Measurements from ENCODE around the gene RDH8. TPM values are rescaled to one million over a fixed set of nuclear protein-coding genes. Genes with fewer than 3 reads are reported as not detected.

RDH8 gene
- total and polyA plus RNA-seq, 2 donors (not counting 3 experiments of a cell fraction or from before 2014, with no cell fraction given) = not detected

DNA sequence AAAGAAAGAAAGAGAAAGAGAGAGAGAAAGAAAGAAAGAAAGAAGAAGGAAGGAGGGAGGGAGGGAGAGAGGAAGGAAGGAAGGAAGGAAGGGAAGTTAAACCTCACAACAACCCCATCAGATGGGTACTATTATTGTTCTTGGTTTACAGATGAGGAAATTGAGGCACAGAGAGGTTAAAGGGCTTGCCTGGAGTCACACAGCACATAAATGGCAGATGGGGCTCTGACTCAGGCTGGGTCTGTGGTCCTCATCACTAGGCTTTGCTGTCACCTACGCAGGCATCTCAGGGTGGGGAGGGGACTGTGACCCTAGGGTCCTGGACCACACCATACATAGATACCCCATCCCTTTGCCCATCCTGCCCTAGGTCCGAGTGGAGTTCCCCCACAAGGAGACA is 36.3 kb downstream of the RDH8 start:
- no peak for TF ChIP-seq FOS (IDR thresholded peaks at IDR 0.05; ENCODE audit: borderline replicate concordance, insufficient read depth, low read length)
- no peak overlapping the region for H3K4me3 ChIP-seq (replicated peaks in 1 of 3; ENCODE audit: insufficient read depth in 1 of 3, low read depth in 1 of 3, low read length in 3 of 3)

DNA sequence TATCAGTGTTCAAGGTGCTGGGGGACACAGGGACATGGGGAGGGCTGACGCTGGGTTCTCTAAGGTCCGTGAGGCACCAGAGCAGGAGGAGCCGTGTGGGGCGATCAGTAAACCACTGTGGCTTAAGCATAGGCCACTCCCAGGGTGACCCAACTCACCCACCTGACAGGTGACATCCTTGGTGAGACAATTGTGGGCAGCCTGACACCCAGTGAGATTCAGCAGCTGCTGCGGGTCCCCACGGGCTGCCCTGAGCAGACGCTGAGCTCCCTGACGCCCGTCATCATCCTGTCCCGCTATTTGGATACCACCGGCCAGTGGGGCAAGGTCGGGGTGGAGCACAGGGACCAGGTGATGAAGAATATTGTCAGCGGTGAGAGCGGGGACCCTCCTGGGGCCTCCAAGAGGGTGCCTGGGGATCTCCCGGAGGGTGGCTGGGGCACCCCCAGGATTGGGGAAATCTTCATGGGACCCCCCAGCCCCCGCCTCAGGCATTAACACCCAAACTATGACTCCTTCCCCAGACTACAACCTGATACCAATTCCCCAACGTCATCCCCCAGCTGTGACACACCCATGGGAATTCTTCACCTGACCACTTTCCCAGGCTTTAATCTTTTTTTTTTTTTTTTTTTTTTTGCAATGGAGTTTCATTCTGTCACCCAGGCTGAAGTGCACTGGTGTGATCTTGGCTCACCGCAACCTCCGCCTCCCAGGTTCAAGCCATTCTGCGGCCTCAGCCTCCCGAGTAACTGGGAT is 39.5 kb downstream of the RDH8 start:
- no peaks in the 10 kb centered on the region for H3K79me2 ChIP-seq (ENCODE audit: control insufficient read depth, insufficient read depth, low read length)
- CTCF ChIA-PET = no interaction called here
- no peak overlapping the region for H3K27ac ChIP-seq (ENCODE audit: insufficient read depth, low read depth, low read length)
- no peaks in the 10 kb centered on the region for H3K4me1 ChIP-seq (ENCODE audit: control insufficient read depth, extremely low read depth, insufficient read depth, low read length)
- no peak overlapping the region for H3K4me3 ChIP-seq (replicated peaks in 1 of 3; ENCODE audit: insufficient read depth in 1 of 3, low read depth in 1 of 3, low read length in 3 of 3)
- intact Hi-C loops (cut with micrococcal nuclease) (no loop called here), dilution Hi-C loops (cut with MboI; ENCODE audit: extremely low pct_ligation_motif_present, low sequenced_read_pairs) (no loop called here)
- no peak overlapping the region for H3K9ac ChIP-seq (replicated peaks; ENCODE audit: extremely low read depth, insufficient read depth, low read length)
- DNase-seq (ENCODE audit: low read depth, low spot score) (no peak), FAIRE-seq (no peak)
- no peaks in the 10 kb centered on the region for H3K9me1 ChIP-seq (replicated peaks; ENCODE audit: control insufficient read depth, extremely low read depth, insufficient read depth, low read length)
- no peaks in the 10 kb centered on the region for H3K27me3 ChIP-seq (ENCODE audit: control insufficient read depth in 2 of 2, insufficient read depth in 2 of 2, low read length in 2 of 2)
- H3K9me3 ChIP-seq (replicated peaks; ENCODE audit: control insufficient read depth, insufficient read depth, low read length) = no peaks in the 10 kb centered on the region
- H3K36me3 ChIP-seq (ENCODE audit: control insufficient read depth in 2 of 2, extremely low read depth in 1 of 2, insufficient read depth in 2 of 2, low read length in 2 of 2) = no peaks in the 10 kb centered on the region
- no peak overlapping the region for H2AFZ ChIP-seq (ENCODE audit: low read depth, low read length)
- POLR2A ChIA-PET = no interaction called here
- no peaks in the 10 kb centered on the region for H4K20me1 ChIP-seq (replicated peaks; ENCODE audit: control insufficient read depth, extremely low read depth, insufficient read depth, low read length)
- no TSS peak for BruUV-seq (replicated peaks)
- TF ChIP-seq GATA2 (IDR thresholded peaks at IDR 0.05; ENCODE audit: insufficient read depth, insufficient read length, low read depth, low read length) (no peak), FOS (IDR thresholded peaks at IDR 0.05; ENCODE audit: borderline replicate concordance, insufficient read depth, low read length) (no peak), POLR2A (IDR thresholded peaks at IDR 0.05; ENCODE audit: low read depth, low read length) (no peak), MYC (IDR thresholded peaks at IDR 0.05; ENCODE audit: low read depth, low read length) (no peak), POLR2AphosphoS5 (IDR thresholded peaks at IDR 0.05; ENCODE audit: insufficient read depth, low read depth, low read length) (no peak), JUN (IDR thresholded peaks at IDR 0.05; ENCODE audit: borderline replicate concordance, insufficient read depth, insufficient read length, low read depth) (no peak), EZH2 (IDR thresholded peaks at IDR 0.05; ENCODE audit: borderline replicate concordance, low read depth, low read length, severe bottlenecking) (no peak)
- TF ChIP-seq, protein P1, sequence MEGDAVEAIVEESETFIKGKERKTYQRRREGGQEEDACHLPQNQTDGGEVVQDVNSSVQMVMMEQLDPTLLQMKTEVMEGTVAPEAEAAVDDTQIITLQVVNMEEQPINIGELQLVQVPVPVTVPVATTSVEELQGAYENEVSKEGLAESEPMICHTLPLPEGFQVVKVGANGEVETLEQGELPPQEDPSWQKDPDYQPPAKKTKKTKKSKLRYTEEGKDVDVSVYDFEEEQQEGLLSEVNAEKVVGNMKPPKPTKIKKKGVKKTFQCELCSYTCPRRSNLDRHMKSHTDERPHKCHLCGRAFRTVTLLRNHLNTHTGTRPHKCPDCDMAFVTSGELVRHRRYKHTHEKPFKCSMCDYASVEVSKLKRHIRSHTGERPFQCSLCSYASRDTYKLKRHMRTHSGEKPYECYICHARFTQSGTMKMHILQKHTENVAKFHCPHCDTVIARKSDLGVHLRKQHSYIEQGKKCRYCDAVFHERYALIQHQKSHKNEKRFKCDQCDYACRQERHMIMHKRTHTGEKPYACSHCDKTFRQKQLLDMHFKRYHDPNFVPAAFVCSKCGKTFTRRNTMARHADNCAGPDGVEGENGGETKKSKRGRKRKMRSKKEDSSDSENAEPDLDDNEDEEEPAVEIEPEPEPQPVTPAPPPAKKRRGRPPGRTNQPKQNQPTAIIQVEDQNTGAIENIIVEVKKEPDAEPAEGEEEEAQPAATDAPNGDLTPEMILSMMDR (IDR thresholded peaks at IDR 0.05; ENCODE audit: extremely low read depth in 1 of 2, insufficient read depth in 1 of 2, low read depth in 1 of 2, low read length in 2 of 2) = no peak
- TF ChIP-seq, protein P2, sequence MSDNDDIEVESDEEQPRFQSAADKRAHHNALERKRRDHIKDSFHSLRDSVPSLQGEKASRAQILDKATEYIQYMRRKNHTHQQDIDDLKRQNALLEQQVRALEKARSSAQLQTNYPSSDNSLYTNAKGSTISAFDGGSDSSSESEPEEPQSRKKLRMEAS (IDR thresholded peaks at IDR 0.05; ENCODE audit: insufficient read depth, insufficient read length) = no peak
- no peak overlapping the region for H3K4me2 ChIP-seq (ENCODE audit: insufficient read depth, low read length)

More for the DNA sequence above, 36.3 kb downstream of the RDH8 start:
- no peak overlapping the region for H2AFZ ChIP-seq (ENCODE audit: low read depth, low read length)
- no peaks in the 10 kb centered on the region for H3K79me2 ChIP-seq (ENCODE audit: control insufficient read depth, insufficient read depth, low read length)
- dilution Hi-C loops (cut with MboI; ENCODE audit: extremely low pct_ligation_motif_present, low sequenced_read_pairs) = no loop called here
- FAIRE-seq (no peak), DNase-seq (ENCODE audit: low read depth, low spot score) (no peak)
- H3K9me1 ChIP-seq (replicated peaks; ENCODE audit: control insufficient read depth, extremely low read depth, insufficient read depth, low read length) = no peaks in the 10 kb centered on the region
- no peak overlapping the region for H3K27ac ChIP-seq (ENCODE audit: insufficient read depth, low read depth, low read length)
- H3K4me2 ChIP-seq (ENCODE audit: insufficient read depth, low read length) = no peak overlapping the region
- H3K9ac ChIP-seq (replicated peaks; ENCODE audit: extremely low read depth, insufficient read depth, low read length) = no peak overlapping the region
- no peaks in the 10 kb centered on the region for H4K20me1 ChIP-seq (replicated peaks; ENCODE audit: control insufficient read depth, extremely low read depth, insufficient read depth, low read length)
- no peaks in the 10 kb centered on the region for H3K27me3 ChIP-seq (ENCODE audit: control insufficient read depth in 2 of 2, insufficient read depth in 2 of 2, low read length in 2 of 2)
- H3K36me3 ChIP-seq (ENCODE audit: control insufficient read depth in 2 of 2, extremely low read depth in 1 of 2, insufficient read depth in 2 of 2, low read length in 2 of 2) = no peaks in the 10 kb centered on the region
- ChIA-PET CTCF (no interaction called here), POLR2A (no interaction called here)
- BruUV-seq (replicated peaks) = no TSS peak
- no peaks in the 10 kb centered on the region for H3K9me3 ChIP-seq (replicated peaks; ENCODE audit: control insufficient read depth, insufficient read depth, low read length)
- intact Hi-C loops (cut with micrococcal nuclease) = no loop called here
- H3K4me1 ChIP-seq (ENCODE audit: control insufficient read depth, extremely low read depth, insufficient read depth, low read length) = no peaks in the 10 kb centered on the region

Data from endothelial cell of umbilical vein (primary cell).